MM.1S (cell line): Measurements from ENCODE around the gene IL6ST.

ENCODE experiments used
- DNase-seq: peaks from one replicate; pipeline ENCODE4 v3.0.0-alpha.2; 2015
- H2AFZ ChIP-seq: fragments of 300-600 bp; sonication (generic); 2 replicates; pipeline ENCODE4 v1.6.0; 2016; ENCODE audit warnings: antibody characterized with exemption, low read length
- H3F3A ChIP-seq: fragments of 300-600 bp; sonication (generic); 2 replicates; pipeline ENCODE4 v1.6.1; 2016; ENCODE audit warnings: mild to moderate bottlenecking, antibody characterized with exemption, low read length, moderate library complexity, mixed read lengths; ENCODE audit not compliant: insufficient read depth
- H3K27ac ChIP-seq: fragments of 300-600 bp; sonication (generic); 2 replicates; pipeline ENCODE4 v1.5.1; 2016; ENCODE audit warnings: mild to moderate bottlenecking, low read length
- H3K27me3 ChIP-seq: fragments of 300-600 bp; sonication (generic); replicated peaks from 2 replicates; pipeline ENCODE4 v1.6.0; 2016; ENCODE audit warnings: low read length; ENCODE audit not compliant: insufficient read depth
- H3K36me3 ChIP-seq: fragments of 300-600 bp; sonication (generic); replicated peaks from 2 replicates; pipeline ENCODE4 v1.6.1; 2016; ENCODE audit warnings: mild to moderate bottlenecking, low read length, mixed read lengths; ENCODE audit not compliant: insufficient read depth
- H3K4me1 ChIP-seq: fragments of 300-600 bp; sonication (generic); 2 replicates; pipeline ENCODE4 v1.6.1; 2016; ENCODE audit warnings: low read length, mixed read lengths
- H3K4me2 ChIP-seq: fragments of 300-600 bp; sonication (generic); 2 replicates; pipeline ENCODE4 v1.6.0; 2016; ENCODE audit warnings: low read depth, low read length
- H3K4me3 ChIP-seq: fragments of 300-600 bp; sonication (generic); 2 replicates; pipeline ENCODE4 v1.5.1; 2016; ENCODE audit warnings: low read length, mixed read lengths
- H3K79me2 ChIP-seq: fragments of 300-600 bp; sonication (generic); 2 replicates; pipeline ENCODE4 v1.6.1; 2016; ENCODE audit warnings: mixed run types, low read length, mixed read lengths
- H3K9ac ChIP-seq: fragments of 300-600 bp; sonication (generic); 2 replicates; pipeline ENCODE4 v1.6.1; 2016; ENCODE audit warnings: low read length, mixed read lengths
- H3K9me2 ChIP-seq: fragments of 300-600 bp; sonication (generic); replicated peaks from 2 replicates; pipeline ENCODE4 v1.6.1; 2016; ENCODE audit warnings: mild to moderate bottlenecking, low read length, mixed read lengths; ENCODE audit not compliant: insufficient read depth
- H3K9me3 ChIP-seq: fragments of 300-600 bp; sonication (generic); replicated peaks from 2 replicates; pipeline ENCODE4 v1.6.1; 2016; ENCODE audit warnings: mild to moderate bottlenecking, low read length, mixed read lengths; ENCODE audit not compliant: insufficient read depth
- H4K20me1 ChIP-seq: fragments of 300-600 bp; sonication (generic); 2 replicates; pipeline ENCODE4 v1.6.1; 2016; ENCODE audit warnings: mild to moderate bottlenecking, low read length, moderate library complexity, mixed read lengths; ENCODE audit not compliant: insufficient read depth
- EZH2 ChIP-seq: fragments of 300-600 bp; sonication (generic); optimal IDR thresholded peaks from 2 replicates; pipeline ENCODE3; 2017; ENCODE audit warnings: low read depth, mild to moderate bottlenecking, antibody characterized with exemption, low read length, mixed read lengths
- EZH2phosphoT487 ChIP-seq: fragments of 300-600 bp; sonication (generic); IDR thresholded peaks from 2 replicates; pipeline ENCODE4 v1.6.1; 2018; ENCODE audit warnings: antibody characterized with exemption, low read length
- TF ChIP-seq, protein P1 (sequence below): fragments of 300-600 bp; sonication (generic); IDR thresholded peaks from 2 replicates; pipeline ENCODE4 v1.5.1; 2016; ENCODE audit warnings: antibody characterized with exemption, low read length, mixed read lengths

IL6ST gene

GRCh38 chr5:55921617-55922016, 73.1 kb downstream of the IL6ST start:
- no peaks in the 10 kb centered on the region for H3K36me3 ChIP-seq
- H3K9me3 ChIP-seq = no peaks in the 10 kb centered on the region
- no peak for DNase-seq
- H2AFZ ChIP-seq = no peak overlapping the region
- no peak overlapping the region for H3K4me2 ChIP-seq
- H3K27ac ChIP-seq = no peak overlapping the region
- no peaks in the 10 kb centered on the region for H3K9me2 ChIP-seq
- H3F3A ChIP-seq = no peaks in the 10 kb centered on the region
- peaks cover 19% of the 10 kb centered on the region for H3K4me1 ChIP-seq
- no peak overlapping the region for H3K4me3 ChIP-seq
- TF ChIP-seq, protein P1, sequence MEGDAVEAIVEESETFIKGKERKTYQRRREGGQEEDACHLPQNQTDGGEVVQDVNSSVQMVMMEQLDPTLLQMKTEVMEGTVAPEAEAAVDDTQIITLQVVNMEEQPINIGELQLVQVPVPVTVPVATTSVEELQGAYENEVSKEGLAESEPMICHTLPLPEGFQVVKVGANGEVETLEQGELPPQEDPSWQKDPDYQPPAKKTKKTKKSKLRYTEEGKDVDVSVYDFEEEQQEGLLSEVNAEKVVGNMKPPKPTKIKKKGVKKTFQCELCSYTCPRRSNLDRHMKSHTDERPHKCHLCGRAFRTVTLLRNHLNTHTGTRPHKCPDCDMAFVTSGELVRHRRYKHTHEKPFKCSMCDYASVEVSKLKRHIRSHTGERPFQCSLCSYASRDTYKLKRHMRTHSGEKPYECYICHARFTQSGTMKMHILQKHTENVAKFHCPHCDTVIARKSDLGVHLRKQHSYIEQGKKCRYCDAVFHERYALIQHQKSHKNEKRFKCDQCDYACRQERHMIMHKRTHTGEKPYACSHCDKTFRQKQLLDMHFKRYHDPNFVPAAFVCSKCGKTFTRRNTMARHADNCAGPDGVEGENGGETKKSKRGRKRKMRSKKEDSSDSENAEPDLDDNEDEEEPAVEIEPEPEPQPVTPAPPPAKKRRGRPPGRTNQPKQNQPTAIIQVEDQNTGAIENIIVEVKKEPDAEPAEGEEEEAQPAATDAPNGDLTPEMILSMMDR = no peak
- TF ChIP-seq EZH2 (no peak), EZH2phosphoT487 (no peak)
- no peaks in the 10 kb centered on the region for H3K79me2 ChIP-seq
- no peaks in the 10 kb centered on the region for H4K20me1 ChIP-seq
- no peaks in the 10 kb centered on the region for H3K27me3 ChIP-seq
- H3K9ac ChIP-seq = no peak overlapping the region

GRCh38 chr5:55920784-55921183, 74.0 kb downstream of the IL6ST start:
- Histone ChIP-seq H3K4me1 (peaks cover 19% of the 10 kb centered on the region), H3K9me3 (no peaks in the 10 kb centered on the region), H2AFZ (no peak overlapping the region), H3K4me3 (no peak overlapping the region), H3K79me2 (no peaks in the 10 kb centered on the region), H3F3A (no peaks in the 10 kb centered on the region), H3K9ac (no peak overlapping the region), H3K36me3 (no peaks in the 10 kb centered on the region), H3K9me2 (no peaks in the 10 kb centered on the region), H4K20me1 (no peaks in the 10 kb centered on the region), H3K4me2 (no peak overlapping the region), H3K27me3 (no peaks in the 10 kb centered on the region), H3K27ac (no peak overlapping the region)
- no peak for DNase-seq
- TF ChIP-seq EZH2 = no peak
- TF ChIP-seq, protein P1 = no peak
- no peak for TF ChIP-seq EZH2phosphoT487

DNA sequence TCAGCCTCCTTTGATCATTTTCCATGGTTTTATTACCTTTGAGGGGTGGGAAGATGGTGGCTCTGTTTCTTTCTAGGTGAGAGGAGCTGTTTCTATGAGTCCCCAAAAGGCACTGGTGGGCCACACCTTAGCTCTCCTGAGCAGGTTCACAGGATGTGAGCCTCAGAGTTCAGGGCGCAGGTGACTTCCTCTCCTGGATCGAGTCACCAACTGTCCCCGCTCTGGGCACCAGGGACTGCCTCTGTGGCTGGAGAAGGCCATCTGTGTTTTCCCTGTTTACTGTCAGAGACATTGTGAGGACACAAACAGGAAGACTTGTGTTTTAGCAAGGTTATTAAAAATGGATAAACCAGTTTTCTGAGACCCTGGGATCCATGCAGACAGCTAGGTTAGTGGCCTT, 75.1 kb downstream of the IL6ST start:
- H3K9ac ChIP-seq = no peak overlapping the region
- no peaks in the 10 kb centered on the region for H3K27me3 ChIP-seq
- no peaks in the 10 kb centered on the region for H3F3A ChIP-seq
- H3K4me3 ChIP-seq = no peak overlapping the region
- H3K9me3 ChIP-seq = no peaks in the 10 kb centered on the region
- TF ChIP-seq, protein P1 = no peak
- TF ChIP-seq EZH2phosphoT487 (no peak), EZH2 (no peak)
- H3K4me1 ChIP-seq = peaks cover 19% of the 10 kb centered on the region
- DNase-seq = no peak
- no peaks in the 10 kb centered on the region for H3K9me2 ChIP-seq
- no peak overlapping the region for H3K27ac ChIP-seq
- H2AFZ ChIP-seq = peak overlapping the region; percentile 49
- H4K20me1 ChIP-seq = no peaks in the 10 kb centered on the region
- H3K79me2 ChIP-seq = no peaks in the 10 kb centered on the region
- no peaks in the 10 kb centered on the region for H3K36me3 ChIP-seq
- H3K4me2 ChIP-seq = peak overlapping the region; percentile 20; the same call in 1 of the 2 replicates
